Bronchial epithelial cell (primary cell): ENCODE results near the gene FIBIN. TPM values are rescaled to one million over a fixed set of nuclear protein-coding genes. Genes with fewer than 3 reads are reported as not detected.
"Not testable (repeated sequence)": the region's sequence is repeated elsewhere in the genome, so short reads cannot be mapped to it uniquely, and the experiment has no call there.

Experiments used
- DNase-seq: peaks from one replicate; pipeline ENCODE4 v3.0.0-alpha.2; 2010; ENCODE audit warnings: low read depth
- FAIRE-seq: peaks from 2 replicates; lab custom pipeline; 2011; peaks lifted over from hg19 to GRCh38; lab: Jason Lieb, UNC
- H3K27me3 ChIP-seq: 2 replicates; pipeline ENCODE4 v1.5.1; 2011; ENCODE audit warnings: low read length; ENCODE audit not compliant: control insufficient read depth, insufficient read depth
- H3K36me3 ChIP-seq: 2 replicates; pipeline ENCODE4 v1.5.1; 2011; ENCODE audit warnings: low read length; ENCODE audit not compliant: control insufficient read depth, insufficient read depth
- H3K4me3 ChIP-seq: 2 replicates; pipeline ENCODE4 v1.5.1; 2011; ENCODE audit warnings: mild to moderate bottlenecking, low read depth, low read length, control low read depth
- CTCF ChIP-seq: IDR thresholded peaks from 2 replicates; pipeline ENCODE4 v1.5.1; 2011; ENCODE audit warnings: mild to moderate bottlenecking, moderate library complexity, low read length, control low read depth, inconsistent platforms; ENCODE audit not compliant: insufficient read depth, severe bottlenecking
- total RNA-seq: library from RNA; depleted of rRNA; stranded (reverse); fragments of >200 nt; gene quantifications from 2 replicates; pipeline ENCODE4 v1.2.1, GENCODE V29; 2014

FIBIN gene
- total RNA-seq, 1 donor from 2014 or later: 14.2 TPM

- no peaks in the 10 kb centered on the region for H3K27me3 ChIP-seq
- no peaks in the 10 kb centered on the region for H3K36me3 ChIP-seq
- no peak overlapping the region for H3K4me3 ChIP-seq
- no peak for TF ChIP-seq CTCF
- FAIRE-seq (no peak), DNase-seq (peak; percentile 70)
These were observed 22.0 kb upstream of the FIBIN start for GRCh38 chr11:26971961-26972360.

DNA sequence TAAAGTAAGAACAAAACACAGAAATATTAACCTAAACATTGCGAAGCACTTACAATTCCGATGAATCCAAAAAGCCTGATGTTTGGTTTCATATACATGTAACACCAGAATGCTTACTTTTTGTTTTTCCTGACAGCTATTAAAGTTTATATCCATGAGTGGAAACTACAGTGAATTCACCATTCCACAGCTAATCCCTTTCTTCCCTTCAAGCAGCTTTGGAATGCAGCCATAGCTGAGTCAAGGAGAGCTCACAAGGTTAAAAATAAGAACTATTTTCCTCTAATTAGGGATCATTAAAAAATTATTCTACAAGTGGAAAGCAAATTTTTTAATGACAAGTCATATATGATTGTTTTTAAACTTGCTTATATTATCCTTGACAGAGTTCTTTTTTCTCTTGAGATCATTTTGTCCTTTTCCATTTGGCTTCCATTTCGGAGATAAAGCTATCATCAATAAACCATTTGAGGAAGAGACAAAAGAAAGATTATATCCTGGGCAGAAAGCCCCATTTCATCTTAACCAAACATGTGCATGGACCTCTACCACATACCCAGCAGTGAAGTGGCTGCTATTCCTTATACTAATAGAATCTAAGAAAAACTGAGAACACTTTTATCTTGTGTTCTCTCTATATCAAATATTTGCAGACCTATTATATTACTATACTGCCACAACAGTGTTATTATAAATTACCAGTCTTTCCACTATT is 19.7 kb upstream of the FIBIN start:
- FAIRE-seq: no peak

DNA sequence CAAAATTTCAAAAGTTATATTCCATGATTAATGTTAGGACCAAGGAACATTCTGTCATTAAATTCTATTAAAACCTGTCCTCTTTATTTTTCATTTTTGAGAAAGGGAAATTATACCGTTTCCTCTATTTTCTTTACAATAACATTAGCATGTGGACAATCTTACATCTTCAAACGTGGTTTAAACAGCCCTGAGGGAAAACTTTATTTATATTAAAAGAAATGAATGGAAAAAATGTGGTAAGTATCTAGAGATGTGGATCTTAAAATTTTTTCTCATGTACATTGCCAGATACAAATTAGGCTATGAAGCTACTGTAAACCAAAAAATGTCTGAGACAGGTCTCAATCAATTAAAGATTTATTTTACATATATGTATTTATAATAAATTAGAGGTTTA is 18.9 kb upstream of the FIBIN start:
- FAIRE-seq (no peak), DNase-seq (no peak)
- Histone ChIP-seq H3K27me3 (no peaks in the 10 kb centered on the region), H3K4me3 (no peak overlapping the region), H3K36me3 (no peaks in the 10 kb centered on the region)
- TF ChIP-seq CTCF: no peak

More for the DNA sequence above, 19.7 kb upstream of the FIBIN start:
- Histone ChIP-seq H3K4me3 (no peak overlapping the region), H3K27me3 (no peaks in the 10 kb centered on the region), H3K36me3 (no peaks in the 10 kb centered on the region)
- peak; percentile 58 for DNase-seq
- no peak for TF ChIP-seq CTCF

DNA sequence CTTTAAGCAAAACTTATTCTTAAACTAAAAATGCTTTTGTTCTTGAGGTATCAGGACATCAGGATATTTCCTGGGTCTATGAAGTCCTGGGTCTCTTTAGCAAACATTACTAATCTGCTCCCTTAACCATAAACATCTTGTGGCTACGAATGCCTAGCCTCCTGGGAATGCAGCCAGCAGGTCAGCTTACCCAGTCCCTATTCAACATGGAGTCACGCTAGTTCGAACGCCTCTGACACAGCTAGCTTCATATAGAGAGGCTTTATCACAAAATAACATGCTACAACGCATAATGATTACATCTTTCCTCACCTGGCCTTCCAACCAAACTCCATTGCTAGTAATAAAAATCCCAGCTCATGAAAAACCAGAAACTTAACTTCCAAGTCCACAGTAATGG is 17.5 kb upstream of the FIBIN start:
- no peak for FAIRE-seq
- H3K4me3 ChIP-seq: no peak overlapping the region
- H3K27me3 ChIP-seq: no peaks in the 10 kb centered on the region
- no peaks in the 10 kb centered on the region for H3K36me3 ChIP-seq
- TF ChIP-seq CTCF: no peak
- DNase-seq: peak; percentile 92

DNA sequence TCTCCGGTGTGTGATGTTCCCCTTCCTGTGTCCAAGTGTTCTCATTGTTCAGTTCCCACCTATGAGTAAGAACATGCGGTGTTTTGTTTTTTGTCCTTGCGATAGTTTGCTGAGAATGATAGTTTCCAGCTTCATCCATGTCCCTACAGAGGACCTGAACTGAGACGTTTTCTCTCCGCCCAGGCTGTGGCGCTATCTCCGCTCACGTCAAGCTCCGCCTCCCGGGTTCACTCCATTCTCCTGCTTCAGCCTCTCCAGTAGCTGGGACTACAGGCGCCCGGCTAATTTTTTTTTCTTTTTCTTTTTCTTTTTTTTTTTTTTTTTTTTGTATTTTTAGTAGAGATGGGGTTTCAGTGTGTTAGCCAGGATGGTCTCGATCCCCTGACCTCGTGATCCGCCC is 16.7 kb upstream of the FIBIN start:
- not testable (repeated sequence) for H3K27me3 ChIP-seq, H3K36me3 ChIP-seq, FAIRE-seq, H3K4me3 ChIP-seq, DNase-seq

DNA sequence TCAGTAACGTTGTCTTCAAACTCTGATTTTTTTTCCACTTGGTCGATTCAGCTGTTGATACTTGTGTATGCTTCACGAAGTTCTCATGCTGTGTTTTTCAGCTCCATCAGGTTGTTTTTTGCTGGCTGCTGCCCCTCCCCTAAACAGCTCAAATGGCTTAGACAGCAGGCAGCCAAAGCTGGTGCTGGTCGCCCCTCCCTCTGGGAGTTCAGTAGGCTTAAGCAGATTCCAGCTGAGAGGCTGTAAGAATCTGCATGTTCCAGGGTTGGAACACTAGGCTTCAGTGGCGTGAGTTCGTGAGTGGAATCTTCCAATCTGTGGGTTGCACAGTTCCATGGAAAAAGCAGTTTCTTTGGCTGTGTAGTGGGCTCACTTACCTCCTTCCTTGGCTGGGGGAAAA is 10.3 kb upstream of the FIBIN start:
- Histone ChIP-seq H3K36me3 (no peaks in the 10 kb centered on the region), H3K27me3 (no peaks in the 10 kb centered on the region), H3K4me3 (no peak overlapping the region)
- DNase-seq (no peak), FAIRE-seq (no peak)
- TF ChIP-seq CTCF: no peak
